ENCODE measurements around the gene THAP4.

Gene THAP4

DNA sequence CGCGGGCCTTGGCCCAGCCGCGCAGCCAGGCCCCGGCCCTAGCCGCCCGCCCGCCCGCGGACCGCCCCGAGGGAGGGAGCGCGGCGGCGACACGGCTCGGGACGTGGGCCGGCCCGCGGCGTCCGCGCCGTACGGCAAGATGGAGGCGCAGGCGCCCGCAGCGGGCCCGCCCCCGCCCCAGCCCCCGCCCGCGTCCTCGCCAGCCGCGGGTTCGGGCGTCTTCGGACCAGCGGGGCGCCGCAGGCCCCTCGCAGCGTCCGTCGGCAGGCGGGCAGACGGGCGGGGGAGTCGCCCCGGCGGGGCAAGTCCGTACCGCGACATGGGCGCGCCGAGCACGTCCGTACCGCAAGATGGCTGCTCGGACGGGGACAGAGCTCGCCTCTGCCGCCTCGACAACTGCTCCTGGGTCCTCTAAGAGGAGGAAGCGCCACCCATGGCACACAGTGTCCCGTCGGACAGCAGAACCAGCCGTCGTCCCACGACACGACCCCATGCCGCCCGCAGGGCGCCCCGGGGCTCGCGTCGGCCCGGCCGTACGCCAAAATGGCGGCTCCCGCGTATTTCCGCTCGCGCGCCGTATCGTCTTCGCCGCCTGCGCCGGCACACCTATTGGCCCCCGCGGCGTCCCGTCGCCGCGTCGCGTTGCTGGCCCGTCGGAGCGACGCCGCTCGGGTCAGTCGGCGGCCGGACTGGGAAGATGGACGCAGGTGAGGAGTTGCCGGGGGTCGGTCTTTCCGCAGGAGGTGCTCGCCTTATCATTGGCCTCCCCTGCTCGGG is at the start of gene THAP4, which contains the start of gene ATG4B:
Gene THAP4 (minus strand): TSS at position 141 of the 777 bp plus-strand sequence. CDS start 141 bp downstream, outside the sequence.
Gene ATG4B (plus strand): TSS at position 676 of the 777 bp plus-strand sequence. CDS start 22 bp downstream, at position 698.
- Histone ChIP-seq H3K27ac (peak within 1 kb of the TSS; percentile 94 to 99), H3K36me3 (peaks cover 14 to 23% (median 16%) of the 10 kb centered on the region in 3 donors), H3K4me3 (peak within 1 kb of the TSS; percentile 72 to 77), H3K4me1 (peaks cover 0 to 50% (median 38%) of the 10 kb centered on the region in 4 donors), H3K9me3 (no peaks in the 10 kb centered on the region), H3K27me3 (no peaks in the 10 kb centered on the region)
- intact Hi-C loops (cut with DNase I; ENCODE audit: low total_unique reads) = loop anchor here (1.0 to 10.0 kb wide), 4 partner anchors 50 to 282 kb away; partner anchors contain the start of genes DTYMK, FARP2 and STK25
- DNase-seq = peak; percentile 78 to 91
- TF ChIP-seq CTCF (IDR thresholded peaks at IDR 0.05) = peak in 1 of 2 experiments; percentile 5

DNA sequence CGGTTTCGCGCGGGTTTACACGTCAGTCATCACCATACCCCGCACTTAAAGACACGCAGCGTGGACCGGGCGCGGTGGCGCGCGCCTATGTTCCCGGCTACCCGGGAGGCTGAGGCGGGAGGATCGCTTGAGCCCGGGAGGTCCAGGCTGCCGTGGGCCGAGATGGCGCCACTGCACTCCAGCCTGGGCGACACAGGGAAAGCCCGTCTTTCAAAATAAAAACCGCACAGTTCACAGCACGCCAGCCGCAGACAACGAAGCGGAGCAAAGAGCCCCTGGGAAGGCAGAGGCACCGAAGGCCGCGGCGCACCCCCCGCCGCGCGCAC is 49.3 kb upstream of the THAP4 start:
- Histone ChIP-seq H3K27ac (peak overlapping the region; percentile 87 to 95), H3K36me3 (peaks cover 7 to 26% (median 9%) of the 10 kb centered on the region in 3 donors), H3K4me3 (peak overlapping the region; percentile 74 to 89), H3K4me1 (peaks cover 0 to 33% (median 27%) of the 10 kb centered on the region in 4 donors), H3K27me3 (no peaks in the 10 kb centered on the region), H3K9me3 (no peaks in the 10 kb centered on the region)
- intact Hi-C loops (cut with DNase I; ENCODE audit: low total_unique reads) = loop anchor here (2.0 to 10.0 kb wide), 3 partner anchors 46 to 189 kb away; partner anchors contain the start of genes ATG4B, D2HGDH and THAP4
- no peak for DNase-seq
- no peak for TF ChIP-seq CTCF (IDR thresholded peaks at IDR 0.05)

- H3K4me1 ChIP-seq = peaks cover 0 to 7% (median 5%) of the 10 kb centered on the region in 4 donors
- H3K27ac ChIP-seq = no peak overlapping the region
- TF ChIP-seq CTCF (IDR thresholded peaks at IDR 0.05) = no peak
- peaks cover 7 to 51% (median 41%) of the 10 kb centered on the region in 3 donors for H3K36me3 ChIP-seq
- no peak overlapping the region for H3K4me3 ChIP-seq
- intact Hi-C loops (cut with DNase I; ENCODE audit: low total_unique reads) = loop anchor here (10.0 kb wide), 1 partner anchor 194 kb away; no protein-coding TSS in a partner anchor
- no peaks in the 10 kb centered on the region for H3K9me3 ChIP-seq
- H3K27me3 ChIP-seq = no peaks in the 10 kb centered on the region
- peak in 1 of 2 donors; percentile 53 for DNase-seq
Observed at GRCh38 chr2:241680827-241681599, 44.1 kb upstream of the THAP4 start.

DNA sequence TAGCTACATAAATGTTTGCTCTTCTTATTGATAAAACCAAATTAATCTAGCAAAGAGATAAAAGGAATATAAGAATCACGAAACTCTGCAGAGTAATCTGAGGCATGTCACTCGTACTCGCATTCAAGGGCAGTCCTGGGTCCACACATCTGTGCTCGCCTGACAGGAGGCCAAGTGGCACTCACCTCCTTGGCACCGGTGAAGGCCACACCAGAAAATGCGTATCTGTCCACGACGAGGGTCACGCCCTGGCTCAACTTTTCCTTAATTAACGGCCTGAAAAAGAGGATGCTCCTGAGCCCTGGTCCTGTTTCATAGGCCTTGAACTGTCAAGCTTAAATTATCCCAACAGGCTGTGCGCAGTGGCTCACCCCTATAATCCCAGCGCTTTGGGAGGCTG is 43.1 kb upstream of the THAP4 start:
- H3K36me3 ChIP-seq = peaks cover 7 to 61% (median 41%) of the 10 kb centered on the region in 3 donors
- no peak overlapping the region for H3K27ac ChIP-seq
- intact Hi-C loops (cut with DNase I; ENCODE audit: low total_unique reads) = loop anchor here (10.0 kb wide), 1 partner anchor 195 kb away; no protein-coding TSS in a partner anchor
- H3K4me3 ChIP-seq = no peak overlapping the region
- no peak for TF ChIP-seq CTCF (IDR thresholded peaks at IDR 0.05)
- H3K27me3 ChIP-seq = no peaks in the 10 kb centered on the region
- H3K4me1 ChIP-seq = no peaks in the 10 kb centered on the region
- H3K9me3 ChIP-seq = no peaks in the 10 kb centered on the region
- DNase-seq = no peak

DNA sequence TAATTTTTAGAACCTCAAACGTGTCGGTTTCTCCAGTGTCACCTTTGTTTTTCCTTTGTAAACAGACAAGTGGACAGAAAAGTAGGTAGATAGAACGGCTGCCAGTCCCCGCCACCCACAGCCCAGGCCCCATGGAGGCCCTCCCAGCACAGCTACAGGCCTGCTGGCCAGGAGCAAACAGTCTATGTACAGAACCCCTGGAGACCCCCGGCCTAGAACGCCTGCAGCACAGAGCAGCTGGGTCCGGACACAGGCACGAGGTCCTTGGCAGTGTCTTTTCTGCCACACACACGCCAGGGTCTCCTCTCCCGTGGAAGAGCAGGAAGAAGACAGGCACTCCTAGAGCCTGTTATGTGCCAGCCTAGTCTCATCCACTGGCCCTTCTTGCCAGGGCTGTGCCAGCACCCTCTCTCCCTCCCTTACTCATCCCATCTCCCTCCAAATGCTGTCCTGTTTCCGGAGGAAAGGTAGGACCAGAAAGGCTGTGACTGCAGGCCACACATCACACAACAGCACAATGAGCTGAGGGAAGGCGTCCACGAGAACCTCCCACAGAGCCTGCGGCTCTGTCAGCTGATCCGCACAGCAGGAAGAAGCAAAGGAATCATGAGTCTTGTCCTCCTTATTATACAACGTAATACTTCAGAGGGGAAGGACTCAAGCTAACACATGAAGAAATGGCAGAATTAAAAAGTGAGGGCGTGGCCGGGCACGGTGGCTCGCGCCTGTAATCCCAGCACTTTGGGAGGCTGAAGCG is 42.0 kb upstream of the THAP4 start:
- H3K4me1 ChIP-seq = no peaks in the 10 kb centered on the region
- no peaks in the 10 kb centered on the region for H3K9me3 ChIP-seq
- no peaks in the 10 kb centered on the region for H3K27me3 ChIP-seq
- no peak for TF ChIP-seq CTCF (IDR thresholded peaks at IDR 0.05)
- H3K27ac ChIP-seq = no peak overlapping the region
- DNase-seq = no peak
- intact Hi-C loops (cut with DNase I; ENCODE audit: low total_unique reads) = no loop called here
- peaks cover 7 to 67% (median 41%) of the 10 kb centered on the region in 3 donors for H3K36me3 ChIP-seq
- H3K4me3 ChIP-seq = no peak overlapping the region
